ENCODE measurements around the gene CPPED1.
"Not testable (repeated sequence)": the region's sequence is repeated elsewhere in the genome, so short reads cannot be mapped to it uniquely, and the experiment has no call there.

The CPPED1 gene

GRCh38 chr16:12815361-12815760 lies 11.7 kb upstream of the CPPED1 start:
- no peak for TF ChIP-seq CTCF (IDR thresholded peaks at IDR 0.05; ENCODE audit: low read depth, low read length, missing control alignments)
- no peak for DNase-seq (ENCODE audit: extremely low read depth, low read depth)
- H3K4me3 ChIP-seq (replicated peaks; ENCODE audit: low read depth, low read length), result no peak overlapping the region

DNA sequence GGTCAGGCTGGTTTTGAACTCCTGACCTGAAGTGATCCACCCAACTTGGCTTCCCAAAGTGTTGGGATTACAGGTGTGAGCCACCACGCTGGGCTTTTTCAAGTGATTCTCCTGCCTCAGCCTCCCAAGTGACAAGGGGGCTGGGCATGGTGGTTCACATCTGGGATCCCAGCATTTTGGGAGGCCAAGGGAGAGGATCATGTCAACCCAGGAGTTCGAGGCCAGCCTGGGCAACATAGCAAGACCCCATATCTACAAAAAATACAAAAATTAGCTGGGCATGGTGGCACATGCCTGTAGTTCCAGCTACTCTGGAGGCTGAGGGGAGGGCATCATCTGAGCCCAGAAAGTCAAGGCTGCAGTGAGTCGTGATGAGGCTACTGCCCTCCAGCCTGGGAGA lies 10.0 kb upstream of the CPPED1 start:
- DNase-seq (ENCODE audit: extremely low read depth, low read depth); H3K4me3 ChIP-seq (replicated peaks; ENCODE audit: low read depth, low read length): not testable (repeated sequence)

- H3K4me3 ChIP-seq (replicated peaks; ENCODE audit: low read depth, low read length); DNase-seq (ENCODE audit: extremely low read depth, low read depth): not testable (repeated sequence)
Observed at GRCh38 chr16:12813321-12813720, 9.6 kb upstream of the CPPED1 start.

DNA sequence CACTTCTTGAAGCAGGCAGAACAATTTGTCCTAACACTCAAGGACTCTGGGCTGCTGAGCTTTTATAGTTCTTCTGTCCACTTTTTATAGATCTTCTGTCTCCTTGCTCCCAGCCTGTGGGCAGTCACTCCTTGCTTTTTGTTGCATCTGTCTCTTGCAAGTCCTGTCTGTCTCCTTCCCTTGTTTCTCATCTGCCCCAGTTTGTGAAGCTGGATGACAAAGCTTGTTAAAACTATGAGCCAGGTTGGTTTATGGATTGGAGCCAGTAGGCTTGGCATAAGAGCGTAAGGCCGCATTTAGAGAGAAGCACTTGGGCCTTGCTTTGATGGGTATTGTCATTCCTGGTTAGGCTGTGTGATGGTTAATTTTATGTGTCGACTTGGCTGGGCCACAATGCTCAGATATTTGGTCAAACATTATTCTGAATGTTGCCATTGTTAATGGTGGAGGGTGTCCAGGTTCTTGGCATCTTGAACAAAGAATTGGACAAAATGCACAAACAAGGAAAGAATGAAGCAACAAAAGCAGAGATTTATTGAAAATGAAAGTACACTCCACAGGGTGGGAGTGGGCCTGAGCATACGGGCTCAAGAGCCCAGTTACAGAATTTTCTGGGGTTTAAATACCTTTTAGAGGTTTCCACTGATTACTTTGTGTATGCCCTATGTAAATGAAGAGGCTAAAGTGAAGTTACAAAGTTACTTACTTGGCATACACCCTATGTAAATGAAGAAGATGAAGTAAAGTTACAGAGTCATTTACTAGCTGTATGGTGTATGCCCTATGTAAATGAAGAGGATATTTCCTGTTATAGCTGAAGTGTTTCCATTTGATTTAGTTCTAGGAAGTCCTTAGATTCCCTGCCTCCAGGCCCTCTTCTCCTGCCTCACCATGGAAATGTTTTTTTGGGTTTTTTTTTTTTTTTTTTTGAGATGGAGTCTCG lies 8.0 kb upstream of the CPPED1 start:
- no peak overlapping the region for H3K4me3 ChIP-seq (replicated peaks; ENCODE audit: low read depth, low read length)
- no peak for DNase-seq (ENCODE audit: extremely low read depth, low read depth)
- TF ChIP-seq CTCF (IDR thresholded peaks at IDR 0.05; ENCODE audit: low read depth, low read length, missing control alignments), result no peak

DNA sequence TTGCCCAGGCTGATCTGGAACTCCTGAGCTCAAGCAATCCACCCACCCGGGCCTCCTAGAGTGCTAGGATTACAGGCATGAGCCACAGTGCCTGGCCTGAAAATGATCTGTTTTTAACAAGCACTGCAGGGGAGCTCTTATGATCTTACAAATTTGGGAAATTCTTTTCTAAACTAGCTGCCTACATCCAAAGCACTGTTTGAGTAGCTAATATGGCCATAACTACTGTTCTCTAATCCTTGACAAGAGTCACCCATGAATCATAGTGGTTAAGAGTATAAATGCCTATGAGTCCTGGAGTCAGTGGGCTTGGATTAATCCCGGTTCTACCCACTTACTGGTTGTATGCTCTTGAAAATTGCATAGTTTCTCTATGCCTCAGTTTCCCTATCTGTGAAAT lies 1.4 kb upstream of the CPPED1 start:
- no peak overlapping the region for H3K4me3 ChIP-seq (replicated peaks; ENCODE audit: low read depth, low read length)
- DNase-seq (ENCODE audit: extremely low read depth, low read depth), result no peak
- TF ChIP-seq CTCF (IDR thresholded peaks at IDR 0.05; ENCODE audit: low read depth, low read length, missing control alignments), result no peak

DNA sequence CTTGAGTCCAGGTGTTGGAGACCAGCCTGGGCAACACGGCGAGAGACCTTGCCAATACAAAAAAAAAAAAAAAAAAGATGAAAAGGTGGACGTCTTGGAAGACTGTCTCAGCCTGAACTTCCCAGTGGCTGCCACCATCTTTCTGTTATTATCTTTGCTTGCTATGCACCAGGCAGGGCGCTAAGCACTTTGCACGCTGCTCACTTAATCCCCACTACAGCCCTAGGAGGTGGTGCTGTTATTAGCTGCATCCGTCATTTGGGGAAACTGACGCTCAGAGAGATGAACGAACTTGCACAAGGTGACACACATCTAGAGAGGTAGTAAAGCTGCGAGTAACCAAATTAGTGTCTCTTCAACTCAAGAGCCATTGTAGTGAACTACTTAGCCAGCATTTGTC lies 708 bp upstream of the CPPED1 start:
- TF ChIP-seq CTCF (IDR thresholded peaks at IDR 0.05; ENCODE audit: low read depth, low read length, missing control alignments), result no peak
- peak overlapping the region; percentile 72 for H3K4me3 ChIP-seq (replicated peaks; ENCODE audit: low read depth, low read length)
- no peak for DNase-seq (ENCODE audit: extremely low read depth, low read depth)

- DNase-seq (ENCODE audit: extremely low read depth, low read depth), result no peak
- no peak for TF ChIP-seq CTCF (IDR thresholded peaks at IDR 0.05; ENCODE audit: low read depth, low read length, missing control alignments)
- H3K4me3 ChIP-seq (replicated peaks; ENCODE audit: low read depth, low read length), result peak overlapping the region; percentile 72
Observed at GRCh38 chr16:12802661-12803060, 1.0 kb downstream of the CPPED1 start.

- no peak for TF ChIP-seq CTCF (IDR thresholded peaks at IDR 0.05; ENCODE audit: low read depth, low read length, missing control alignments)
- no peak overlapping the region for H3K4me3 ChIP-seq (replicated peaks; ENCODE audit: low read depth, low read length)
- DNase-seq (ENCODE audit: extremely low read depth, low read depth), result no peak
Observed at GRCh38 chr16:12802048-12802447, 1.6 kb downstream of the CPPED1 start.
